ENCODE data around the gene MARCHF9. TPM values are rescaled to one million over a fixed set of nuclear protein-coding genes. Genes with fewer than 3 reads are reported as not detected.

MARCHF9 gene
- total RNA-seq, 6 experiments from 2014 or later = 2.1 to 3.9 (median 3.3) TPM

DNA sequence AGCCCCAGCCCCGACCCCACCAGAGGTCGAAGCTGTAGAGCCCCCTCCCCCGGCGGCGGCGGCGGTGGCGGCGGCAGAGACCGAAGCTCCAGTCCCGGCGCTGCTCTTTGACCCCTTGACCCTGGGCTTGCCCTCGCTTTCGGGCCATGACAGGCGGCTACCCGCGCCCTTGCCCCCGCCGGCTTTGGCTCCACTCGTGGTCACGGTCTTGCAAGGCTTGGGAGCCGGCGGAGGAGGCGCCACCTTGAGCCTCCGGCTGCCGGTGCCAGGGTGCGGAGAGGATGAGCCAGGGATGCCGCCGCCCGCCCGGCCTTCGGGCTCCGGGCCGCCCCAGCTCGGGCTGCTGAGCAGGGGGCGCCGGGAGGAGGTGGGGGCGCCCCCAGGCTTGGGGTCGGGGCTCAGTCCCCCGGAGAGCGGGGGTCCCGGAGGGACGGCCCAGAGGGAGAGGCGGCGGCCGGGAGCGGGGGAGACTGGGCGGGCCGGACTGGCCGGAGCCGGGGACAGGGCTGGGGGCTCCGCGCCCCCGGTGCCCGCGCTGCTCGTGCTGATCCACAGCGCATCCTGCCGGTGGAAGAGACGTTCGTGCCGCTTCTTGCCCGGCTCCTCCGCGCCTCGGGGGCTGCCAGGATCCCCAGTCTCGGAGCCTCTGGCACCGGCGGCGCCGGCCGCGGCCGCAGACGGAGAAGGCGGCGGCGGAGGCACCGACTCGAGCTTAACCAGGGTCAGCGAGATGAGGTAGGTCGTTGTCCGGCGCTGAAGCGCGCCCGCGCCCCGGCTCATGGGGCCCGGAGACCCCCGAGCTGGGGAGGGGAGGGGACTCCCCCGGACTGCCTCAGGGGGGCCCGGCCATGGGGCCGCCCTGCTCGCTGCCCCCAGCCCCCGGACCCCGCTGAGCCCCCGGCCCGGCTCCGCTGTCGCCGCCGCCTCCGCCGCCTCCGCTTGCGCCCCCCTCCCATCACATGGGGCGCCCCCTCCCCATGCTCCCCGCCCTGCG lies 17.1 kb upstream of the MARCHF9 start:
- peaks cover 0 to 26% of the 10 kb centered on the region in 2 donors for H3K27me3 ChIP-seq
- no peak overlapping the region for H3K27ac ChIP-seq
- ATAC-seq (peak in 1 of 4 donors; percentile 10), DNase-seq (peak in 1 of 3 donors; percentile 57)
- peaks cover 0 to 18% (median 6%) of the 10 kb centered on the region in 4 donors for H3K4me1 ChIP-seq
- H3K36me3 ChIP-seq = no peaks in the 10 kb centered on the region
- intact Hi-C loops (cut with DNase I) = no loop called here
- H3K9me3 ChIP-seq = no peaks in the 10 kb centered on the region
- H3K4me3 ChIP-seq = peak overlapping the region; percentile 5 to 21 (median 14)
- 42% methylated on average over 6 of the region's 110 CpGs for WGBS (ENCODE audit: insufficient coverage, low coverage, low lambda C conversion rate, missing lambda C conversion rate)
- TF ChIP-seq, protein P1, sequence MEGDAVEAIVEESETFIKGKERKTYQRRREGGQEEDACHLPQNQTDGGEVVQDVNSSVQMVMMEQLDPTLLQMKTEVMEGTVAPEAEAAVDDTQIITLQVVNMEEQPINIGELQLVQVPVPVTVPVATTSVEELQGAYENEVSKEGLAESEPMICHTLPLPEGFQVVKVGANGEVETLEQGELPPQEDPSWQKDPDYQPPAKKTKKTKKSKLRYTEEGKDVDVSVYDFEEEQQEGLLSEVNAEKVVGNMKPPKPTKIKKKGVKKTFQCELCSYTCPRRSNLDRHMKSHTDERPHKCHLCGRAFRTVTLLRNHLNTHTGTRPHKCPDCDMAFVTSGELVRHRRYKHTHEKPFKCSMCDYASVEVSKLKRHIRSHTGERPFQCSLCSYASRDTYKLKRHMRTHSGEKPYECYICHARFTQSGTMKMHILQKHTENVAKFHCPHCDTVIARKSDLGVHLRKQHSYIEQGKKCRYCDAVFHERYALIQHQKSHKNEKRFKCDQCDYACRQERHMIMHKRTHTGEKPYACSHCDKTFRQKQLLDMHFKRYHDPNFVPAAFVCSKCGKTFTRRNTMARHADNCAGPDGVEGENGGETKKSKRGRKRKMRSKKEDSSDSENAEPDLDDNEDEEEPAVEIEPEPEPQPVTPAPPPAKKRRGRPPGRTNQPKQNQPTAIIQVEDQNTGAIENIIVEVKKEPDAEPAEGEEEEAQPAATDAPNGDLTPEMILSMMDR (IDR thresholded peaks at IDR 0.05) = peak in 2 of 4 donors; percentile 17 to 31
- no peak for TF ChIP-seq POLR2A (IDR thresholded peaks at IDR 0.05)

DNA sequence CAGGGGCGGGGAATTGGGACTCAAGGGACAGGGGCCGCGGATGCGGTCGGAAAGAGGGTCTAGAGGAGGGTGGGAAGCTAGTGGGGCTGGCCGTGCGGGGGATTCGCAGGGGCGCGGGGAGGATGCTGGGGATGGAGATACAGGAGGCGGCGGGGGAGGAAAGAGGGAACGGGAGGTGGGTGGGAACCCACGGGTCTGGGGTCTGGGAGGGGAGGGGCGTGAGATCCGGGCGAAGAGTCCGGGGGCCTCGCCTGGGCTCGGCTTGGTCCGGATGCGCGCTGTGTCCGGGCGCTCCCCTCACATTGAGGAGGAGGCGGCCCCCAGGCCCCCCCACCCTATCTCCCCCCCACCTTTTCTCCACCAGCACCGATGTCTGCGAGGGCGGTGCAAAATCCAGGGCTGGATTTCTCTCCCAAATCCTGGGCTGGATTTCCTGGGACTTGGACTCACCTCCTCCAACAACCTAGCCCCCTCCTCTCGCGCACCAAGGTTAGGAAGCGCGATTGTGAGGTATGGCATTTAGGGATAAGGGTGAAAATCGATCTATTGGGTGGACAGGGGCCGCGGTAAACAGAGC lies 16.2 kb upstream of the MARCHF9 start, which contains the start of gene AGAP2:
TSS of gene AGAP2 (minus strand) at position 82 of the 577 bp plus-strand sequence. CDS start 496 bp downstream, outside the sequence.
- no peak for ATAC-seq
- Histone ChIP-seq H3K27me3 (peaks cover 0 to 26% of the 10 kb centered on the region in 2 donors), H3K36me3 (no peaks in the 10 kb centered on the region), H3K9me3 (no peaks in the 10 kb centered on the region), H3K27ac (no peak within 1 kb of the TSS), H3K4me1 (peaks cover 0 to 18% (median 6%) of the 10 kb centered on the region in 4 donors), H3K4me3 (peak within 1 kb of the TSS; percentile 5 to 21 (median 14))
- 15% methylated on average over 31 of the region's 36 CpGs for WGBS (ENCODE audit: insufficient coverage, low coverage, low lambda C conversion rate, missing lambda C conversion rate)
- peak in 1 of 3 donors; percentile 52 for DNase-seq
- intact Hi-C loops (cut with DNase I) = no loop called here
- TF ChIP-seq, protein P1 (IDR thresholded peaks at IDR 0.05) = no peak
- TF ChIP-seq POLR2A (IDR thresholded peaks at IDR 0.05) = no peak

DNA sequence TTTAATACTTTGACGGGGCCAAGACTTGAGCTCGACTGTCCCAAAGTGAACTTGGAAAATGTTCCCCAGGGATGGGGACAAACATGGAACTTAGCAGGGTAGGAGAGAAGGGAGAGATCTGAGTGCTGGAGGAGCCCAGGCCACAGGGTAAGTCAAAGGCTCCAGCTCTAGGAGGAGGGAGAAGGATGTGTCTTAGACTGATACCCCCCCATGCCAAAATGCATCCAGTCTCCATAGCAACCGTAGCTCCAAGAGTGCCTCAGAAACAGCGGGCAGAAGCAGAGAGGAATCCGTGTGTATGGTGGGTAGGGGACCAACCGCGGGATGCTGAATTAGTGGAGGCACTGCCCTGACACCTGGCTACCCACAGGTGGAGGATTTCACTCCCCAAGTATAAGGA lies 15.5 kb upstream of the MARCHF9 start:
- intact Hi-C loops (cut with DNase I) = no loop called here
- TF ChIP-seq POLR2A (IDR thresholded peaks at IDR 0.05) = no peak
- Histone ChIP-seq H3K27ac (no peak overlapping the region), H3K27me3 (peaks cover 0 to 26% of the 10 kb centered on the region in 2 donors), H3K9me3 (no peaks in the 10 kb centered on the region), H3K36me3 (no peaks in the 10 kb centered on the region), H3K4me3 (no peak overlapping the region), H3K4me1 (peaks cover 0 to 18% (median 6%) of the 10 kb centered on the region in 4 donors)
- 23% methylated on average over 3 of the region's 7 CpGs for WGBS (ENCODE audit: insufficient coverage, low coverage, low lambda C conversion rate, missing lambda C conversion rate)
- DNase-seq = no peak
- no peak for ATAC-seq

DNA sequence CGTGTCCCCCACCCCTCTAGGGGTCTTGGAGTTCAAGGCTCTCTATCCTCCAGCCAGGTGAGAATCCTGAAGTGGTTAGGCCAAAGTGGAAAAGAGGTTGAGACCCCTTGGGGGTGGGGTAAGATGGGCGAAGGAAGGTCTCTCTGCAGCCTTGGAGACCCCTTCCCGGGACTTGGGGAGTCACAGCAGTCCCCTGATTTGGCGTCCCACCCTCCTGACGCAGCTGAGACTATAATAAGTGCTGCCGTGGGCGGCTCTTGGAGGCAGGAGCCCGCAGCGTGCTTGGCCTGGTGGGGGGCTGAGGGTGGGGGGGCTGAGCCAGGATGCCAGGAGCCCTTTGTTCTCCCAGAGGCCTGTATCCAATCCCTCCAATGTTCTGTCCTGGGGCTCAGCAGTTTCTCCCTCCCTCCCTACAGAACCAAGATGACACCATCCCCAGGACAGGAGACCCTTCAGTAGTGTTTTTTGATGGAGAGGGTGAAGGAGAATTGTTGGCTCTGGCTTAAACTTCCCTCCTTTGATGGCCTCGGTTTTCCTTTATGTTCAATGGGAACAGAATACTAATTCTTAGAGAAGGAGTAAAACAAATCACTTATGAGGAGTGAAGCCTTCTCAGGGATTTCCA lies 14.9 kb upstream of the MARCHF9 start:
- DNase-seq (no peak), ATAC-seq (no peak)
- intact Hi-C loops (cut with DNase I) = no loop called here
- no peaks in the 10 kb centered on the region for H3K9me3 ChIP-seq
- peaks cover 0 to 17% (median 6%) of the 10 kb centered on the region in 4 donors for H3K4me1 ChIP-seq
- 40% methylated on average over 4 of the region's 10 CpGs for WGBS (ENCODE audit: insufficient coverage, low coverage, low lambda C conversion rate, missing lambda C conversion rate)
- peaks cover 0 to 26% of the 10 kb centered on the region in 2 donors for H3K27me3 ChIP-seq
- H3K4me3 ChIP-seq = no peak overlapping the region
- TF ChIP-seq, protein P1 (IDR thresholded peaks at IDR 0.05) = no peak
- no peak for TF ChIP-seq POLR2A (IDR thresholded peaks at IDR 0.05)
- no peak overlapping the region for H3K27ac ChIP-seq
- no peaks in the 10 kb centered on the region for H3K36me3 ChIP-seq

Measured in right lobe of liver (tissue), 6 donors.